GM12878 (cell line): ENCODE measurements around the gene TIMM17B.

Source experiments
- GABPA ChIP-seq: IDR thresholded peaks from 2 replicates; pipeline ENCODE4 v1.6.1; 2014; ENCODE audit warnings: antibody characterized with exemption, low read depth, mild to moderate bottlenecking, inconsistent platforms
- NR2C2 ChIP-seq: IDR thresholded peaks from 2 replicates; pipeline ENCODE4 v1.6.1; 2011; ENCODE audit warnings: borderline replicate concordance, low read depth; ENCODE audit not compliant: control insufficient read depth, insufficient read length
- RFX5 ChIP-seq: IDR thresholded peaks from 2 replicates; pipeline ENCODE4 v1.6.1; 2011; ENCODE audit warnings: low read depth, low read length, improper control_type of control experiment
- SMAD1 ChIP-seq: fragments of 450-650 bp; IDR thresholded peaks from 2 replicates; pipeline ENCODE4 v1.6.1; 2018; ENCODE audit warnings: mild to moderate bottlenecking, low read depth; ENCODE audit not compliant: partially characterized antibody
- SUZ12 ChIP-seq: fragments of 200-600 bp; sonication (generic); IDR thresholded peaks from one replicate; pipeline ENCODE4 v1.6.1; 2018; ENCODE audit warnings: antibody characterized with exemption, mild to moderate bottlenecking; ENCODE audit not compliant: unreplicated experiment
- TF ChIP-seq, protein P1 (sequence below), 3 experiments: IDR thresholded peaks in 2 of 3; conservative IDR thresholded peaks in 1 of 3; 2 replicates each; pipeline ENCODE4 v1.5.1; 2011; ENCODE audit warnings: low read depth in 3 of 3, low read length in 3 of 3, mild to moderate bottlenecking in 3 of 3, control low read depth in 2 of 3, moderate library complexity in 2 of 3, inconsistent platforms in 1 of 3, mixed read lengths in 1 of 3; ENCODE audit not compliant: control insufficient read depth in 2 of 3, insufficient read depth in 1 of 3; ENCODE audit errors: extremely low read depth in 1 of 3
- TF ChIP-seq, protein P2 (sequence below): fragments of 450-650 bp; IDR thresholded peaks from 2 replicates; pipeline ENCODE4 v1.6.1; 2017; ENCODE audit warnings: mild to moderate bottlenecking, low read depth, inconsistent platforms; ENCODE audit not compliant: poor library complexity, severe bottlenecking
- TF ChIP-seq, protein P3 (sequence below): fragments of 450-650 bp; IDR thresholded peaks from 2 replicates; pipeline ENCODE4 v1.6.1; 2014; ENCODE audit warnings: mild to moderate bottlenecking

GRCh38 chrX:48852857-48853256 is 44.7 kb downstream of the TIMM17B start:
- TF ChIP-seq, protein P1, sequence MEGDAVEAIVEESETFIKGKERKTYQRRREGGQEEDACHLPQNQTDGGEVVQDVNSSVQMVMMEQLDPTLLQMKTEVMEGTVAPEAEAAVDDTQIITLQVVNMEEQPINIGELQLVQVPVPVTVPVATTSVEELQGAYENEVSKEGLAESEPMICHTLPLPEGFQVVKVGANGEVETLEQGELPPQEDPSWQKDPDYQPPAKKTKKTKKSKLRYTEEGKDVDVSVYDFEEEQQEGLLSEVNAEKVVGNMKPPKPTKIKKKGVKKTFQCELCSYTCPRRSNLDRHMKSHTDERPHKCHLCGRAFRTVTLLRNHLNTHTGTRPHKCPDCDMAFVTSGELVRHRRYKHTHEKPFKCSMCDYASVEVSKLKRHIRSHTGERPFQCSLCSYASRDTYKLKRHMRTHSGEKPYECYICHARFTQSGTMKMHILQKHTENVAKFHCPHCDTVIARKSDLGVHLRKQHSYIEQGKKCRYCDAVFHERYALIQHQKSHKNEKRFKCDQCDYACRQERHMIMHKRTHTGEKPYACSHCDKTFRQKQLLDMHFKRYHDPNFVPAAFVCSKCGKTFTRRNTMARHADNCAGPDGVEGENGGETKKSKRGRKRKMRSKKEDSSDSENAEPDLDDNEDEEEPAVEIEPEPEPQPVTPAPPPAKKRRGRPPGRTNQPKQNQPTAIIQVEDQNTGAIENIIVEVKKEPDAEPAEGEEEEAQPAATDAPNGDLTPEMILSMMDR (IDR thresholded peaks at IDR 0.05 in 2 of 3, conservative IDR thresholded peaks at IDR 0.05 in 1 of 3; ENCODE audit: control insufficient read depth in 2 of 3, extremely low read depth in 1 of 3, insufficient read depth in 1 of 3, low read depth in 3 of 3, low read length in 3 of 3) = no peak
- no peak for TF ChIP-seq NR2C2
- no peak for TF ChIP-seq GABPA
- no peak for TF ChIP-seq SUZ12
- TF ChIP-seq, protein P2, sequence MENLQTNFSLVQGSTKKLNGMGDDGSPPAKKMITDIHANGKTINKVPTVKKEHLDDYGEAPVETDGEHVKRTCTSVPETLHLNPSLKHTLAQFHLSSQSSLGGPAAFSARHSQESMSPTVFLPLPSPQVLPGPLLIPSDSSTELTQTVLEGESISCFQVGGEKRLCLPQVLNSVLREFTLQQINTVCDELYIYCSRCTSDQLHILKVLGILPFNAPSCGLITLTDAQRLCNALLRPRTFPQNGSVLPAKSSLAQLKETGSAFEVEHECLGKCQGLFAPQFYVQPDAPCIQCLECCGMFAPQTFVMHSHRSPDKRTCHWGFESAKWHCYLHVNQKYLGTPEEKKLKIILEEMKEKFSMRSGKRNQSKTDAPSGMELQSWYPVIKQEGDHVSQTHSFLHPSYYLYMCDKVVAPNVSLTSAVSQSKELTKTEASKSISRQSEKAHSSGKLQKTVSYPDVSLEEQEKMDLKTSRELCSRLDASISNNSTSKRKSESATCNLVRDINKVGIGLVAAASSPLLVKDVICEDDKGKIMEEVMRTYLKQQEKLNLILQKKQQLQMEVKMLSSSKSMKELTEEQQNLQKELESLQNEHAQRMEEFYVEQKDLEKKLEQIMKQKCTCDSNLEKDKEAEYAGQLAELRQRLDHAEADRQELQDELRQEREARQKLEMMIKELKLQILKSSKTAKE = no peak
- no peak for TF ChIP-seq RFX5
- TF ChIP-seq SMAD1 = no peak
- TF ChIP-seq, protein P3, sequence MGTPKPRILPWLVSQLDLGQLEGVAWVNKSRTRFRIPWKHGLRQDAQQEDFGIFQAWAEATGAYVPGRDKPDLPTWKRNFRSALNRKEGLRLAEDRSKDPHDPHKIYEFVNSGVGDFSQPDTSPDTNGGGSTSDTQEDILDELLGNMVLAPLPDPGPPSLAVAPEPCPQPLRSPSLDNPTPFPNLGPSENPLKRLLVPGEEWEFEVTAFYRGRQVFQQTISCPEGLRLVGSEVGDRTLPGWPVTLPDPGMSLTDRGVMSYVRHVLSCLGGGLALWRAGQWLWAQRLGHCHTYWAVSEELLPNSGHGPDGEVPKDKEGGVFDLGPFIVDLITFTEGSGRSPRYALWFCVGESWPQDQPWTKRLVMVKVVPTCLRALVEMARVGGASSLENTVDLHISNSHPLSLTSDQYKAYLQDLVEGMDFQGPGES = no peak
